HepG2 (cell line): ENCODE measurements around the gene HSCB. TPM values are rescaled to one million over a fixed set of nuclear protein-coding genes. Genes with fewer than 3 reads are reported as not detected.
A peak's percentile ranks its signal among the peaks of the same experiment; 100 is the strongest.

Source experiments
- ATAC-seq: fragments of 200-7000 bp; cut with Tn5 transposase; 3 replicates; pipeline ENCODE4 v1.9.1; 2020; ENCODE audit warnings: mild to moderate bottlenecking, moderate library complexity
- BruUV-seq: library from RNA; stranded (reverse); fragments of 400-500 nt; replicated peaks from 2 replicates; lab custom pipeline; 2021; lab: Mats Ljungman, UMichigan
- CTCF ChIA-PET: fragments of 300-600 bp; formaldehyde crosslinking; extraction: SDS; loops from one replicate; lab custom pipeline; 2021; ENCODE audit warnings: low total read pairs, inconsistent platforms, low intra/inter-chr PET ratio; lab: Yijun Ruan, JAX
- POLR2A ChIA-PET: fragments of 350-600 bp; sonication (Branson Sonifier 250); formaldehyde crosslinking; loops from one replicate; lab custom pipeline; 2020; ENCODE audit warnings: antibody characterized with exemption, inconsistent platforms; lab: Yijun Ruan, JAX
- DNase-seq: peaks from one replicate; pipeline ENCODE4 v3.0.0-alpha.2; 2015; ENCODE audit warnings: low spot score
- FAIRE-seq: peaks from 3 replicates; lab custom pipeline; 2011; peaks lifted over from hg19 to GRCh38; lab: Jason Lieb, UNC
- H2AFZ ChIP-seq: one replicate; pipeline ENCODE4 v1.6.1; 2011; ENCODE audit warnings: low read length, inconsistent platforms
- H3K27ac ChIP-seq: fragments of 300-600 bp; 3 replicates; pipeline ENCODE4 v1.8.0; 2011; ENCODE audit warnings: mixed run types, mild to moderate bottlenecking, mixed read lengths, low read length, inconsistent platforms; ENCODE audit not compliant: insufficient read depth; ENCODE audit errors: extremely low read length
- H3K27me3 ChIP-seq, 2 experiments: fragments of 200-600 bp in 1 of 2; 2 replicates in 1 of 2; 3 replicates in 1 of 2; pipeline versions ENCODE4 v1.6.0 to v1.8.0; 2011; ENCODE audit warnings: low read length in 2 of 2, mild to moderate bottlenecking in 2 of 2, moderate library complexity in 2 of 2, inconsistent platforms in 1 of 2; ENCODE audit not compliant: insufficient read depth in 2 of 2, control insufficient read depth in 1 of 2
- H3K36me3 ChIP-seq, 2 experiments: fragments of 200-600 bp in 1 of 2; replicated peaks in 1 of 2; 2 replicates in 1 of 2; 3 replicates in 1 of 2; pipeline versions ENCODE4 v1.5.1 to v1.8.0; 2011; ENCODE audit warnings: low read length in 2 of 2, inconsistent platforms in 1 of 2; ENCODE audit not compliant: insufficient read depth in 2 of 2, control insufficient read depth in 1 of 2
- H3K4me1 ChIP-seq: 2 replicates; pipeline ENCODE4 v1.5.1; 2012; ENCODE audit warnings: low read length, inconsistent platforms; ENCODE audit not compliant: insufficient read depth
- H3K4me2 ChIP-seq: 2 replicates; pipeline ENCODE4 v1.6.0; 2011; ENCODE audit warnings: low read depth, low read length, inconsistent platforms
- H3K4me3 ChIP-seq, 3 experiments: fragments of 200-600 bp in 1 of 3; sonication (generic), shearing (Covaris generic) in 1 of 3; replicated peaks in 1 of 3; 2 replicates each; pipeline ENCODE4 v1.5.1; 2011 to 2016; ENCODE audit warnings: low read length in 3 of 3, inconsistent platforms in 2 of 3, low read depth in 2 of 3, mild to moderate bottlenecking in 2 of 3, control low read depth in 1 of 3, mixed read lengths in 1 of 3; ENCODE audit not compliant: insufficient read depth in 1 of 3
- H3K79me2 ChIP-seq: one replicate; pipeline ENCODE4 v1.6.1; 2011; ENCODE audit warnings: low read length, inconsistent platforms; ENCODE audit not compliant: insufficient read depth
- H3K9ac ChIP-seq: 2 replicates; pipeline ENCODE4 v1.6.0; 2011; ENCODE audit warnings: mild to moderate bottlenecking, low read depth, low read length, inconsistent platforms; ENCODE audit not compliant: insufficient read depth
- H3K9me3 ChIP-seq: 2 replicates; pipeline ENCODE4 v1.5.1; 2012; ENCODE audit warnings: mild to moderate bottlenecking, low read length
- H4K20me1 ChIP-seq: 2 replicates; pipeline ENCODE4 v1.6.0; 2011; ENCODE audit warnings: inconsistent platforms, mild to moderate bottlenecking, low read length, moderate library complexity; ENCODE audit not compliant: insufficient read depth
- BHLHE40 ChIP-seq: IDR thresholded peaks from 2 replicates; pipeline ENCODE4 v1.6.1; 2011; ENCODE audit warnings: low read length, improper control_type of control experiment
- CAMTA2 ChIP-seq: sonication (generic); formaldehyde crosslinking; IDR thresholded peaks from 2 replicates; pipeline ENCODE4 v1.4.0; 2020; ENCODE audit warnings: mild to moderate bottlenecking, missing genetic modification reagents, borderline replicate concordance
- HDAC6 ChIP-seq: fragments of 200-600 bp; sonication (generic); IDR thresholded peaks from 2 replicates; pipeline ENCODE4 v1.7.0; 2017; ENCODE audit warnings: mild to moderate bottlenecking, antibody characterized with exemption, low read length, low read depth
- KDM5A ChIP-seq: fragments of 200-600 bp; sonication (generic); IDR thresholded peaks from 2 replicates; pipeline ENCODE4 v1.7.0; 2018; ENCODE audit warnings: antibody characterized with exemption, mild to moderate bottlenecking, low read length, borderline replicate concordance
- KLF15 ChIP-seq: sonication (generic); formaldehyde crosslinking; IDR thresholded peaks from 2 replicates; pipeline ENCODE4 v1.8.1; 2023; ENCODE audit warnings: borderline replicate concordance, mild to moderate bottlenecking, inconsistent platforms, missing genetic modification reagents, mixed read lengths
- MTF2 ChIP-seq: sonication (generic); formaldehyde crosslinking; IDR thresholded peaks from 2 replicates; pipeline ENCODE4 v1.5.0; 2020; ENCODE audit warnings: missing genetic modification reagents, borderline replicate concordance
- REPIN1 ChIP-seq: sonication (generic); formaldehyde crosslinking; IDR thresholded peaks from 2 replicates; pipeline ENCODE4 v1.8.0; 2022; ENCODE audit warnings: missing genetic modification reagents, low read depth, mild to moderate bottlenecking, borderline replicate concordance
- SETDB1 ChIP-seq: sonication (generic); formaldehyde crosslinking; IDR thresholded peaks from 2 replicates; pipeline ENCODE4 v1.5.1; 2020; ENCODE audit warnings: missing genetic modification reagents, mild to moderate bottlenecking, borderline replicate concordance
- TOPORS ChIP-seq: sonication (generic); formaldehyde crosslinking; IDR thresholded peaks from 2 replicates; pipeline ENCODE4 v1.8.0; 2023; ENCODE audit warnings: mild to moderate bottlenecking, missing genetic modification reagents
- ZNF333 ChIP-seq: sonication (generic); formaldehyde crosslinking; IDR thresholded peaks from 2 replicates; pipeline ENCODE4 v1.4.0; 2020; ENCODE audit warnings: mild to moderate bottlenecking, missing genetic modification reagents, borderline replicate concordance
- ZNF703 ChIP-seq: sonication (generic); formaldehyde crosslinking; IDR thresholded peaks from 2 replicates; pipeline ENCODE4 v1.5.1; 2020; ENCODE audit warnings: missing genetic modification reagents, mild to moderate bottlenecking, moderate library complexity, borderline replicate concordance
- ZNF775 ChIP-seq: sonication (generic); formaldehyde crosslinking; IDR thresholded peaks from 2 replicates; pipeline ENCODE4 v1.4.0; 2020; ENCODE audit warnings: missing genetic modification reagents, mild to moderate bottlenecking, moderate library complexity, borderline replicate concordance
- ZNF879 ChIP-seq: sonication (generic); formaldehyde crosslinking; IDR thresholded peaks from 2 replicates; pipeline ENCODE4 v1.8.1; 2023; ENCODE audit warnings: missing genetic modification reagents
- WGBS: methylation state at CpG from one replicate; pipeline ENCODE4 v1.1.6; 2017; ENCODE audit warnings: low lambda C conversion rate; 5-methylcytosine and 5-hydroxymethylcytosine counted together
- in situ Hi-C: cut with HindIII; loops from 2 replicates; pipeline ENCODE4 v1.10.0; 2017; ENCODE audit warnings: low pct_unique_long_range_greater_than_20kb; ENCODE audit not compliant: extremely low pct_ligation_motif_present
- intact Hi-C: fragments of 100-400 bp; cut with micrococcal nuclease; formaldehyde crosslinking; loops from one replicate; pipeline ENCODE4 v1.10.0; 2022; ENCODE audit not compliant: unreplicated experiment
- polyA plus RNA-seq, 8 experiments: library from polyadenylated mRNA; depleted of rRNA in 3 of 8; stranded (reverse) in 7 of 8; unstranded in 1 of 8; fragments of >200 nt; fragmentation: Illumina TruSeq in 4 of 8; extraction: Trizol in 4 of 8; gene quantifications; 2 replicates each; pipeline versions ENCODE4 v1.2.1 to v1.2.3, GENCODE V29; 2011 to 2016; ENCODE audit warnings: low read depth in 4 of 8, missing spikeins in 1 of 8, mixed read lengths in 1 of 8; ENCODE audit not compliant: insufficient read depth in 1 of 8
- total RNA-seq, 5 experiments: library from RNA; depleted of rRNA; stranded (reverse); fragments of >200 nt; fragmentation: Illumina TruSeq; extraction: Trizol; gene quantifications; 2 replicates each; pipeline ENCODE4 v1.2.3, GENCODE V29; 2016; ENCODE audit warnings: low read depth in 1 of 5
- TF ChIP-seq, protein P1 (sequence below): sonication (generic); formaldehyde crosslinking; IDR thresholded peaks from 2 replicates; pipeline ENCODE4 v1.8.0; 2022; ENCODE audit warnings: missing genetic modification reagents, mild to moderate bottlenecking, borderline replicate concordance
- TF ChIP-seq, protein P2 (sequence below): sonication (generic); formaldehyde crosslinking; IDR thresholded peaks from 2 replicates; pipeline ENCODE4 v1.4.0; 2020; ENCODE audit warnings: missing genetic modification reagents
- TF ChIP-seq, protein P3 (sequence below): sonication (generic); formaldehyde crosslinking; IDR thresholded peaks from 2 replicates; pipeline ENCODE4 v1.4.0; 2020; ENCODE audit warnings: missing genetic modification reagents, mild to moderate bottlenecking, borderline replicate concordance

The HSCB gene
- total and polyA plus RNA-seq, 2 of the 13 experiments (the other 11 are each of a cell fraction or from before 2014, with no cell fraction given): 15.4 to 20.9 TPM

DNA sequence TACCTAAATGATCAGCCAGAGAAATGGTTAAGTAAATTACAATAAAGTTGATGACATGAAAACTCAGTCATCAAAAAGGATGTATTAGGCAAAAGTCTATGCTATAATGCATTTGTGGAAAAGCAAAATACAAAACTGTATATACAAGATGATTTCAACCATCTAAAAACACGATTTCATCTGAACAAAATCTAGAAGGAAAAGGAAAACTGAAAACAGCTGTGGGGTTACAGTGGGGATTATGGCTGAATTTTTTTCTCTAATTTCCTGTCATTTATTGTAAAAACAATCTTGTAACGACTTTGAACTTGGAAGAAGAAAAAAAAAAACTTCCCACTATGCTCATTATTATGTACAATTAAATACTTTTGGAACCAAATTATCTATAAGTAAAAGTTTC, 30.5 kb upstream of the HSCB start:
- no peak for FAIRE-seq

More for the DNA sequence above, 30.5 kb upstream of the HSCB start:
- WGBS: 71% methylated on average over 2 of the region's 2 CpGs
- Histone ChIP-seq H3K4me2 (peak overlapping the region; percentile 61; the same call in 1 of the 2 replicates), H3K27me3 (no peaks in the 10 kb centered on the region), H2AFZ (no peak overlapping the region), H3K9ac (no peak overlapping the region), H3K79me2 (no peaks in the 10 kb centered on the region), H3K27ac (peak overlapping the region; percentile 72), H3K9me3 (no peaks in the 10 kb centered on the region), H3K36me3 (peaks cover 4 to 22% of the 10 kb centered on the region in 2 experiments; a peak in 4 of 5 replicates), H3K4me1 (peaks cover 33% of the 10 kb centered on the region), H4K20me1 (no peaks in the 10 kb centered on the region), H3K4me3 (peak overlapping the region in 1 of 3 experiments; percentile 20; a peak in 2 of 6 replicates)
- in situ Hi-C loops: no loop called here
- DNase-seq (no peak), ATAC-seq (no peak)
- intact Hi-C loops: no loop called here
- TF ChIP-seq SETDB1: no peak
- TF ChIP-seq MTF2 (CRISPR knock-in tag): no peak
- TF ChIP-seq REPIN1 (CRISPR knock-in tag): no peak
- no peak for TF ChIP-seq HDAC6
- TF ChIP-seq ZNF703 (CRISPR knock-in tag): no peak
- no peak for TF ChIP-seq ZNF879
- no peak for TF ChIP-seq KDM5A
- TF ChIP-seq, protein P1, sequence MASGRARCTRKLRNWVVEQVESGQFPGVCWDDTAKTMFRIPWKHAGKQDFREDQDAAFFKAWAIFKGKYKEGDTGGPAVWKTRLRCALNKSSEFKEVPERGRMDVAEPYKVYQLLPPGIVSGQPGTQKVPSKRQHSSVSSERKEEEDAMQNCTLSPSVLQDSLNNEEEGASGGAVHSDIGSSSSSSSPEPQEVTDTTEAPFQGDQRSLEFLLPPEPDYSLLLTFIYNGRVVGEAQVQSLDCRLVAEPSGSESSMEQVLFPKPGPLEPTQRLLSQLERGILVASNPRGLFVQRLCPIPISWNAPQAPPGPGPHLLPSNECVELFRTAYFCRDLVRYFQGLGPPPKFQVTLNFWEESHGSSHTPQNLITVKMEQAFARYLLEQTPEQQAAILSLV: no peak
- no peak for TF ChIP-seq ZNF333 (CRISPR knock-in tag)
- TF ChIP-seq ZNF775 (CRISPR knock-in tag): no peak
- TF ChIP-seq, protein P2, sequence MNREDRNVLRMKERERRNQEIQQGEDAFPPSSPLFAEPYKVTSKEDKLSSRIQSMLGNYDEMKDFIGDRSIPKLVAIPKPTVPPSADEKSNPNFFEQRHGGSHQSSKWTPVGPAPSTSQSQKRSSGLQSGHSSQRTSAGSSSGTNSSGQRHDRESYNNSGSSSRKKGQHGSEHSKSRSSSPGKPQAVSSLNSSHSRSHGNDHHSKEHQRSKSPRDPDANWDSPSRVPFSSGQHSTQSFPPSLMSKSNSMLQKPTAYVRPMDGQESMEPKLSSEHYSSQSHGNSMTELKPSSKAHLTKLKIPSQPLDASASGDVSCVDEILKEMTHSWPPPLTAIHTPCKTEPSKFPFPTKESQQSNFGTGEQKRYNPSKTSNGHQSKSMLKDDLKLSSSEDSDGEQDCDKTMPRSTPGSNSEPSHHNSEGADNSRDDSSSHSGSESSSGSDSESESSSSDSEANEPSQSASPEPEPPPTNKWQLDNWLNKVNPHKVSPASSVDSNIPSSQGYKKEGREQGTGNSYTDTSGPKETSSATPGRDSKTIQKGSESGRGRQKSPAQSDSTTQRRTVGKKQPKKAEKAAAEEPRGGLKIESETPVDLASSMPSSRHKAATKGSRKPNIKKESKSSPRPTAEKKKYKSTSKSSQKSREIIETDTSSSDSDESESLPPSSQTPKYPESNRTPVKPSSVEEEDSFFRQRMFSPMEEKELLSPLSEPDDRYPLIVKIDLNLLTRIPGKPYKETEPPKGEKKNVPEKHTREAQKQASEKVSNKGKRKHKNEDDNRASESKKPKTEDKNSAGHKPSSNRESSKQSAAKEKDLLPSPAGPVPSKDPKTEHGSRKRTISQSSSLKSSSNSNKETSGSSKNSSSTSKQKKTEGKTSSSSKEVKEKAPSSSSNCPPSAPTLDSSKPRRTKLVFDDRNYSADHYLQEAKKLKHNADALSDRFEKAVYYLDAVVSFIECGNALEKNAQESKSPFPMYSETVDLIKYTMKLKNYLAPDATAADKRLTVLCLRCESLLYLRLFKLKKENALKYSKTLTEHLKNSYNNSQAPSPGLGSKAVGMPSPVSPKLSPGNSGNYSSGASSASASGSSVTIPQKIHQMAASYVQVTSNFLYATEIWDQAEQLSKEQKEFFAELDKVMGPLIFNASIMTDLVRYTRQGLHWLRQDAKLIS (CRISPR knock-in tag): no peak
- TF ChIP-seq CAMTA2 (CRISPR knock-in tag): no peak
- TF ChIP-seq TOPORS (CRISPR knock-in tag): no peak
- TF ChIP-seq, protein P3, sequence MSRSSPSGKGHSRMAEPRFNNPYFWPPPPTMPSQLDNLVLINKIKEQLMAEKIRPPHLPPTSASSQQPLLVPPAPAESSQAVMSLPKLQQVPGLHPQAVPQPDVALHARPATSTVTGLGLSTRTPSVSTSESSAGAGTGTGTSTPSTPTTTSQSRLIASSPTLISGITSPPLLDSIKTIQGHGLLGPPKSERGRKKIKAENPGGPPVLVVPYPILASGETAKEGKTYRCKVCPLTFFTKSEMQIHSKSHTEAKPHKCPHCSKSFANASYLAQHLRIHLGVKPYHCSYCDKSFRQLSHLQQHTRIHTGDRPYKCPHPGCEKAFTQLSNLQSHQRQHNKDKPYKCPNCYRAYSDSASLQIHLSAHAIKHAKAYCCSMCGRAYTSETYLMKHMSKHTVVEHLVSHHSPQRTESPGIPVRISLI: no peak
- TF ChIP-seq KLF15 (CRISPR knock-in tag): no peak
- TF ChIP-seq BHLHE40: no peak
- ChIA-PET POLR2A (interaction anchor here (1.2 to 1.5 kb wide), 3 partner anchors 32 to 88 kb away, joined by 3 to 4 read pairs (median 4); partner anchors contain the start of genes CCDC117, TTC28 and XBP1), CTCF (no interaction called here)
- TSS peak; percentile 59 for BruUV-seq
